BJ (cell line): ENCODE measurements around the gene USP30. TPM values are rescaled to one million over a fixed set of nuclear protein-coding genes. Genes with fewer than 3 reads are reported as not detected.
"Not testable (repeated sequence)": the region's sequence is repeated elsewhere in the genome, so short reads cannot be mapped to it uniquely, and the experiment has no call there.

ENCODE experiments used
- CTCF ChIA-PET: fragments of 350-600 bp; formaldehyde crosslinking; extraction: SDS; loops from one replicate; lab custom pipeline; 2021; ENCODE audit warnings: antibody characterized with exemption, inconsistent platforms; lab: Yijun Ruan, JAX
- POLR2A ChIA-PET: fragments of 300-600 bp; sonication (Branson Sonifier 250); formaldehyde crosslinking; extraction: SDS; loops from one replicate; lab custom pipeline; 2021; ENCODE audit warnings: antibody characterized with exemption; lab: Charles Lee
- DNase-seq: peaks from one replicate; pipeline ENCODE4 v3.0.0-alpha.2; 2011; ENCODE audit warnings: low read depth
- H3K27me3 ChIP-seq: 2 replicates; pipeline ENCODE4 v1.6.0; 2011; ENCODE audit warnings: low read length; ENCODE audit not compliant: control insufficient read depth, insufficient read depth
- H3K36me3 ChIP-seq: 2 replicates; pipeline ENCODE4 v1.5.1; 2011; ENCODE audit warnings: low read length; ENCODE audit not compliant: control insufficient read depth, insufficient read depth
- H3K4me3 ChIP-seq: 2 replicates; pipeline ENCODE4 v1.5.1; 2011; ENCODE audit warnings: low read depth, mild to moderate bottlenecking, control low read depth, low read length
- polyA plus RNA-seq: library from polyadenylated mRNA; depleted of rRNA; stranded (reverse); fragments of >200 nt; gene quantifications from 2 replicates; pipeline ENCODE4 v1.2.3, GENCODE V29; 2011
- TF ChIP-seq, protein P1 (sequence below): IDR thresholded peaks from 2 replicates; pipeline ENCODE4 v1.5.1; 2011; ENCODE audit warnings: low read depth, mild to moderate bottlenecking, control low read depth, inconsistent platforms, low read length, moderate library complexity; ENCODE audit not compliant: insufficient read depth

The USP30 gene
- polyA plus RNA-seq, 1 experiment: 16.7 TPM

DNA sequence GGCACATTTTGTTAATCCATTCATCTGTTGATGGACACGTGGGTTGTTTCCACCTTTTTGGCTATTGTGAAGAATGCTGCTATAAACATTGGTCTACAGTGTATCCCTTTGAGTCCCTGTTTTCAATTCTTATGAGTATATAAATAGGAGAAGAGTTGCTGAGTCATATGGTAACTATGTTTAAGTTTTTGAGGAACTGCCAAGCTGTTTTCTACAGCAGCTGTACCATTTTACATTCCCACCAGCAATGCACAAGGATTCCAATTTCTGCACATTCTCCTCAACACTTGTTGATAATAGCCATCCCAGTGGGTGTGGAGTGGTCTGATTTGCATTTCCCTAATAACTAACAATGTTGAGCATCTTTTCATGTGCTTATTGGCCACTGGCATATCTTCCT lies 24.6 kb upstream of the USP30 start:
- H3K4me3 ChIP-seq: no peak overlapping the region
- no peak for DNase-seq
- CTCF ChIA-PET: no interaction called here
- POLR2A ChIA-PET: no interaction called here
- TF ChIP-seq, protein P1, sequence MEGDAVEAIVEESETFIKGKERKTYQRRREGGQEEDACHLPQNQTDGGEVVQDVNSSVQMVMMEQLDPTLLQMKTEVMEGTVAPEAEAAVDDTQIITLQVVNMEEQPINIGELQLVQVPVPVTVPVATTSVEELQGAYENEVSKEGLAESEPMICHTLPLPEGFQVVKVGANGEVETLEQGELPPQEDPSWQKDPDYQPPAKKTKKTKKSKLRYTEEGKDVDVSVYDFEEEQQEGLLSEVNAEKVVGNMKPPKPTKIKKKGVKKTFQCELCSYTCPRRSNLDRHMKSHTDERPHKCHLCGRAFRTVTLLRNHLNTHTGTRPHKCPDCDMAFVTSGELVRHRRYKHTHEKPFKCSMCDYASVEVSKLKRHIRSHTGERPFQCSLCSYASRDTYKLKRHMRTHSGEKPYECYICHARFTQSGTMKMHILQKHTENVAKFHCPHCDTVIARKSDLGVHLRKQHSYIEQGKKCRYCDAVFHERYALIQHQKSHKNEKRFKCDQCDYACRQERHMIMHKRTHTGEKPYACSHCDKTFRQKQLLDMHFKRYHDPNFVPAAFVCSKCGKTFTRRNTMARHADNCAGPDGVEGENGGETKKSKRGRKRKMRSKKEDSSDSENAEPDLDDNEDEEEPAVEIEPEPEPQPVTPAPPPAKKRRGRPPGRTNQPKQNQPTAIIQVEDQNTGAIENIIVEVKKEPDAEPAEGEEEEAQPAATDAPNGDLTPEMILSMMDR: no peak
- no peaks in the 10 kb centered on the region for H3K36me3 ChIP-seq
- no peaks in the 10 kb centered on the region for H3K27me3 ChIP-seq

DNA sequence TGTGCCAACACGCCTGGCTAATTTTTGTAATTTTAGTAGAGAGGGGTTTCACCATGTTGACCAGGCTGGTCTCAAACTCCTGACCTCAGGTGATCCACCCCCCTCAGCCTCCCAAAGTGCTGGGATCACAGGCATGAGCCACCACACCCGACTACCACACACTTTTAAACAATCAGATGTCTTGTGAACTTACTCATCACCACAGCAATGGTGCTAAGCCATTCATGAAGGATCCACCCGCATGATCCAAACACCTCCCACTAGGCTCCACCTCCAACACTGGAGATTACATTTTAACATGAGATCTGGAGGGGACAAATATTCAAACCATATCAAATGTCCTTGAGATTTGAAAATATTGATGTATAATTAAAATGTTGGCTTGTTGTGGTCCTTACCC lies 23.8 kb upstream of the USP30 start:
- H3K27me3 ChIP-seq, H3K4me3 ChIP-seq, DNase-seq, H3K36me3 ChIP-seq, POLR2A ChIA-PET: not testable (repeated sequence)
- CTCF ChIA-PET: interaction anchor here (0.6 kb wide), 1 partner anchor 21 kb away, joined by 3 read pairs; no protein-coding TSS in a partner anchor

DNA sequence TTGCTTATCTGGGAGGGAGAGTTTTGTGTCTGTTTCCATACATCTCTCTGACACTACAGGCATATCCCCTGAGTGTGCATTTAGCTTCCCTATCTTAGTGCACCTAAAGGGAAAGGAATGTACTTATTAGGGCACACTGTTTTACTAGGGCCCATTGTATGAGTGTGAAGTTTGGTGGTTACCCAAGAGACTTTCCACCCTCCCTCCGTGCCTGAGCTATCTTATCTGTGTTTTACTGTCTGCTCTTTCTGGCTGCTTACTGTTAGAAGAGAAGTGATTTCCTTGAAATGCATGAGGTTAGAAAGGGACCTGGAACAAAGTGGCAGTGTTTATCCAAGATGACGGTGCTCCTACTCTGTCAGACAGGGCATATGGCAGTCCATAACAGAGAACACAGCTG lies 23.0 kb upstream of the USP30 start:
- H3K36me3 ChIP-seq: no peaks in the 10 kb centered on the region
- no peaks in the 10 kb centered on the region for H3K27me3 ChIP-seq
- POLR2A ChIA-PET: no interaction called here
- TF ChIP-seq, protein P1: no peak
- no peak for DNase-seq
- no peak overlapping the region for H3K4me3 ChIP-seq
- CTCF ChIA-PET: interaction anchor here (0.6 kb wide), 1 partner anchor 21 kb away, joined by 3 read pairs; no protein-coding TSS in a partner anchor

DNA sequence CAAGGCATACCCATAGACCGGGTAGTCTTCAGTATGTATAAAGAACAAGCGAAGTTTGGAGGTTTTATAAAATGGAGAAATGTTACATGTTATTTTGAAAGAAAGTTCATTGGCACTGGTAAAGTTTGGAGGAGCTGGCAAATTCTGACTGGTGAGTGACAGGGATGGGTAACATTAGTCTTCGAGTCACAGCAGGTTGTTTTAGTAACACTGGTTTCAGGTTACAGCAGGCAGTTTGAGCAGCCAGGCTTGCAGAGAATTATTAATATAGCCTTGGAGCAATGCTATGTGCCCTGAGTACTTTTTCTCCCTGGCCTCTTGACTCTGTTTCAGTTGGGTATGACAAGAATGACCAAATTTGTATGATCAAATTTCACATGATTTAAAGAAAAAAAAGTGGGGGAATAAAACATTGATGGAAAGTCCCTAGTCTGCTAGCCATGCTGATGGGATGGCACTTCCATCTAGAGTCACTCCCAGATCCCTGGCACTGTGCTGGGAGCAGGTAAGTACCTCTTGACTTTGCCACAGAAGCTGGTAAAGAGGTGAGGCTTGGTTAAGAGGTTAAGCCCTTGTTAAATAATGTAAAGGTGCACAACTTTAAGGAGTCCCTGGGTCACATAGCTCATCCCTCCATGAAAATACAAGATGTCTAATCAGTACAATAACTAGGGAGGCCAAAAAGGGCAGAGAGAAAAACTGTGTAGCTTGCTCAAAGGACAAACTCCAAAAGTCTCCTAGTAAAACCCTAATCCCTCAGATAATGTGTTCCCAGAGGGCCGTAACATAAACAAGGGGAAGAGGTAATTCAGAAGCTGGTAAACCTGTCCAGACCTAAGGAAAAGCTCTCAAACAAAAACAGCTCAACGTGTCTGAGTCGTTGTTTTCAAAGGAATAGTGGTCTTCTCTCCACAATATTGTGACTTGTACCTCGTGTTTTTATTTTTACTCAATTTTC lies 18.9 kb upstream of the USP30 start:
- DNase-seq: no peak
- Histone ChIP-seq H3K36me3 (no peaks in the 10 kb centered on the region), H3K4me3 (no peak overlapping the region), H3K27me3 (no peaks in the 10 kb centered on the region)
- CTCF ChIA-PET: no interaction called here
- POLR2A ChIA-PET: no interaction called here
- TF ChIP-seq, protein P1: no peak

DNA sequence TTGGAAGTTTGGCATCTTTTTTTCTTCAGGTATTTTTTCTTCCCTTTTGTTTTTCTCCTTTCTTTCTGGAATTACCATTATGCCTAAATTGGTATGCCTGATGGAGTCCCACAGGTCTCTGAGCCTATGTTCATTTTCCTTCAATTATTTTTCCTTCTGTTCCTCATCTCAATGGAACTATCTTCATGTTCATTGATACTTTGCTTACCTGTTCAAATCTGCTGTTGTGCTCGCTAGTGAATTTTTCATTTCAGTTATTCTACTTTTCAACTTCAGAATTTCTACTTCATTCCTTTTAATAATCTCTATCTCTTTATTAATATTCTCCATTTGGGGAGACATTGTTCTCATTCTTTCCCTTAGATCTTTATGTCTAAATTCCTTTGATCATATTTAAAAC lies 15.4 kb upstream of the USP30 start:
- ChIA-PET CTCF (no interaction called here), POLR2A (no interaction called here)
- no peaks in the 10 kb centered on the region for H3K27me3 ChIP-seq
- no peak overlapping the region for H3K4me3 ChIP-seq
- TF ChIP-seq, protein P1: no peak
- no peaks in the 10 kb centered on the region for H3K36me3 ChIP-seq
- DNase-seq: no peak
